Ectodermal cell (in vitro differentiated cells): ENCODE data around the gene PCID2.

Experiments used
- H3K27ac ChIP-seq: 2 replicates; pipeline ENCODE4 v1.7.0; 2013; ENCODE audit warnings: mild to moderate bottlenecking, low read depth, low read length; ENCODE audit not compliant: insufficient read depth, poor library complexity, severe bottlenecking
- H3K27me3 ChIP-seq: 2 replicates; pipeline ENCODE4 v1.7.0; 2013; ENCODE audit warnings: mild to moderate bottlenecking, low read length; ENCODE audit not compliant: insufficient read depth, control insufficient read depth, poor library complexity, severe bottlenecking
- H3K36me3 ChIP-seq: one replicate; pipeline ENCODE4 v1.7.0; 2013; ENCODE audit warnings: low read length; ENCODE audit not compliant: control insufficient read depth, insufficient read depth
- H3K4me1 ChIP-seq: one replicate; pipeline ENCODE4 v1.7.0; 2013; ENCODE audit warnings: low read length; ENCODE audit not compliant: control insufficient read depth, insufficient read depth
- H3K4me3 ChIP-seq: 2 replicates; pipeline ENCODE4 v1.7.0; 2013; ENCODE audit warnings: low read depth, low read length, control low read depth; ENCODE audit not compliant: insufficient read depth
- H3K9me3 ChIP-seq: 2 replicates; pipeline ENCODE4 v1.7.0; 2013; ENCODE audit warnings: mild to moderate bottlenecking, low read length, moderate library complexity; ENCODE audit not compliant: control insufficient read depth
- WGBS, 2 experiments: methylation state at CpG; one replicate each; pipeline ENCODE4 v1.1.7; 2013; ENCODE audit warnings: missing lambda C conversion rate in 2 of 2; 5-methylcytosine and 5-hydroxymethylcytosine counted together

The PCID2 gene

DNA sequence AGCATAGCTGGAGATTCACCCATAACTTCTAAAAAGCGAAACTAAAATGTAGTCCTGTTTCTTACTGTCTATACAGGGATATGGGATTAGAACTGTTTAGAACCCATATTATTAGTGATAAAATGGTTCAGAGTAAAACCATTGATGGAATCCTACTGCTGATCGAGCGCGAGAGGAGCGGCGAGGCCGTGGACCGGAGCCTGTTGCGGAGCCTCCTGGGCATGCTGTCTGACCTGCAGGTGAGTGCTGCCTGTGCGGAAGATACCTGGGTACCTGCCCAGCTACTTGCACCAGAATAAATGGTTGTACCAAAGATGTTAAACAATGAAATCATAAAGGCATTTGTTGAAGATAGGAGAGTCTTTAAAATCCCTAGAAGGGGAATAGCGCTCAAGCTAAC lies 24.6 kb upstream of the PCID2 start:
- 95% methylated on average over 11 of the region's 11 CpGs for WGBS, 2 experiments

DNA sequence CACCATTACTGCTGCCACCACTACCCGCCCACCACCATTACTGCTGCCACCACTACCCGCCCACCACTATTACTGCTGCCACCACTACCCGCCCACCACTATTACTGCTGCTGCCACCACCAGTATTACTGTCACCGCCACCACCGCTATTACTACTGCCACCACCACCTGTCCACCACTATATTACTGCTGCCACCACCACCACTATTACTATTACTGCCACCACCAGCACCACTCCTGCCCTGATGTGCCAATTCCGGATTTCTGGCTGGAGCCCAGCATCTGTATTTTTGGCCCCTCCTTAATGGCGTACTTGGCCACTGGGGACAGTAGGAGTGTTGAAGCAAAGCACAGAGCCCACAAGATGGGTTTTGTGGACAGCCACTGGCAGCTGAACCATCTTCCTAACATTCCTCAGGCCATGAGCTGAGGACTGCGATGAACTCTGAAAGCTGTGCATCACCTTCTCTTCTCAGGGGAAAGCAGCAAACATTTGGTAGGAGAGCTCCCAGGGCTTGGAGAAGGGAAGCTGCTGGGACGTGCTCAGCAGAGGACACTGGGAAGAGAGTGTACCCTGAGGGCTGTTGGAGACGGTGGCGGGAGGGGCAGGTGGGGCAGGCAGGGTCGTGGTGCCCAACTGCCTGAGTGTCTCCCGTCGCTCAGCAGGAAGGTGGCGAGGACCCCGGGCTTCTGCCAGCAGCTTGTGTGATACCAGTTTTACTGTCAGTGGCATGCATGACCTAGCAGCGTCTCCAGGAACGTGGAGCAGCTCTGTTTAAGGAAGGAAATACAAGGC lies 23.9 kb upstream of the PCID2 start:
- Histone ChIP-seq H3K36me3 (peaks cover 15% of the 10 kb centered on the region), H3K9me3 (no peaks in the 10 kb centered on the region), H3K27ac (no peak overlapping the region), H3K27me3 (no peaks in the 10 kb centered on the region), H3K4me1 (no peaks in the 10 kb centered on the region), H3K4me3 (no peak overlapping the region)
- WGBS, 2 experiments: 85 to 88% methylated on average over 17 to 18 of the region's 18 CpGs

More for the DNA sequence above, 24.6 kb upstream of the PCID2 start:
- Histone ChIP-seq H3K9me3 (no peaks in the 10 kb centered on the region), H3K27me3 (no peaks in the 10 kb centered on the region), H3K4me1 (no peaks in the 10 kb centered on the region), H3K4me3 (no peak overlapping the region), H3K36me3 (peaks cover 15% of the 10 kb centered on the region), H3K27ac (no peak overlapping the region)

GRCh38 chr13:113231306-113232207 lies 23.1 kb upstream of the PCID2 start:
- no peaks in the 10 kb centered on the region for H3K9me3 ChIP-seq
- no peak overlapping the region for H3K27ac ChIP-seq
- no peak overlapping the region for H3K4me3 ChIP-seq
- peaks cover 10% of the 10 kb centered on the region for H3K36me3 ChIP-seq
- WGBS, 2 experiments: 82 to 84% methylated on average over 13 to 14 of the region's 14 CpGs
- H3K4me1 ChIP-seq: no peaks in the 10 kb centered on the region
- no peaks in the 10 kb centered on the region for H3K27me3 ChIP-seq

DNA sequence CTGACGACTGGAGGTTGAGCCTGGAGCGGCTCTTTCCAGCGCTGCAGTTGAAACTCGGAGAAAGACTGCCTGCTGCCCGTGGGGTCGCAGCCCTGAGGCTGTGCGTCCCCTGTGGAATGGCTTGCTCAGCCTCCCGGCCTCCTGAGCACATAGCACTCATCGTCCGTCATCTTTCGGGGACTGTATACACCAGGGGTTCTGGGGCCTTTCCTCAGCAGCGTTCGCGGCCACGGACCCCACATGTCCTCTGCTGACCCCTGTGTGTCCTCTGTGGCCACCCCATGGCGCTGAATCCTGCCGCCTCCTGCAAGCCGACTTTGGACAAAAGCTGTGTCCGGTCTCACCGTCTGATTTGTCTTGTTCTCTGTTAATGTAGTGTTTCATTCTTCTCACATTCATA lies 21.3 kb upstream of the PCID2 start:
- H3K4me1 ChIP-seq: no peaks in the 10 kb centered on the region
- peaks cover 14% of the 10 kb centered on the region for H3K36me3 ChIP-seq
- WGBS, 2 experiments: 96 to 97% methylated on average over 20 of the region's 20 CpGs
- H3K9me3 ChIP-seq: no peaks in the 10 kb centered on the region
- no peak overlapping the region for H3K4me3 ChIP-seq
- H3K27me3 ChIP-seq: no peaks in the 10 kb centered on the region
- H3K27ac ChIP-seq: no peak overlapping the region

- no peak overlapping the region for H3K4me3 ChIP-seq
- H3K36me3 ChIP-seq: peaks cover 14% of the 10 kb centered on the region
- H3K27ac ChIP-seq: no peak overlapping the region
- H3K4me1 ChIP-seq: no peaks in the 10 kb centered on the region
- H3K9me3 ChIP-seq: no peaks in the 10 kb centered on the region
- 97% methylated on average over 4 of the region's 5 CpGs for WGBS, 2 experiments
- no peaks in the 10 kb centered on the region for H3K27me3 ChIP-seq
These were observed 20.7 kb upstream of the PCID2 start for GRCh38 chr13:113229161-113229560.

GRCh38 chr13:113226873-113227450 lies 18.5 kb upstream of the PCID2 start:
- Histone ChIP-seq H3K9me3 (no peaks in the 10 kb centered on the region), H3K36me3 (peaks cover 14% of the 10 kb centered on the region)
- WGBS, 2 experiments: 93 to 96% methylated on average over 7 of the region's 7 CpGs

GRCh38 chr13:113225515-113225914 lies 17.0 kb upstream of the PCID2 start:
- H3K36me3 ChIP-seq: peaks cover 18% of the 10 kb centered on the region
- H3K4me1 ChIP-seq: no peaks in the 10 kb centered on the region
- no peak overlapping the region for H3K4me3 ChIP-seq
- H3K9me3 ChIP-seq: no peaks in the 10 kb centered on the region
- no peaks in the 10 kb centered on the region for H3K27me3 ChIP-seq
- H3K27ac ChIP-seq: no peak overlapping the region
- WGBS, 2 experiments: 92 to 93% methylated on average over 7 of the region's 7 CpGs

More at GRCh38 chr13:113226873-113227450, 18.5 kb upstream of the PCID2 start:
- Histone ChIP-seq H3K27me3 (no peaks in the 10 kb centered on the region), H3K4me3 (no peak overlapping the region), H3K27ac (no peak overlapping the region), H3K4me1 (no peaks in the 10 kb centered on the region)

GRCh38 chr13:113224486-113224885 lies 16.0 kb upstream of the PCID2 start:
- H3K27ac ChIP-seq: no peak overlapping the region
- H3K4me3 ChIP-seq: no peak overlapping the region
- H3K9me3 ChIP-seq: no peaks in the 10 kb centered on the region
- peaks cover 13% of the 10 kb centered on the region for H3K36me3 ChIP-seq
- no peaks in the 10 kb centered on the region for H3K27me3 ChIP-seq
- 95 to 96% methylated on average over 10 of the region's 10 CpGs for WGBS, 2 experiments
- H3K4me1 ChIP-seq: no peaks in the 10 kb centered on the region

- H3K27me3 ChIP-seq: no peaks in the 10 kb centered on the region
- 97 to 98% methylated on average over 7 of the region's 7 CpGs for WGBS, 2 experiments
- no peaks in the 10 kb centered on the region for H3K9me3 ChIP-seq
- no peak overlapping the region for H3K4me3 ChIP-seq
- peaks cover 13% of the 10 kb centered on the region for H3K36me3 ChIP-seq
- no peak overlapping the region for H3K27ac ChIP-seq
- no peaks in the 10 kb centered on the region for H3K4me1 ChIP-seq
These were observed 14.6 kb upstream of the PCID2 start for GRCh38 chr13:113223070-113223469.

GRCh38 chr13:113220877-113221276 lies 12.4 kb upstream of the PCID2 start:
- H3K27ac ChIP-seq: no peak overlapping the region
- no peak overlapping the region for H3K4me3 ChIP-seq
- no peaks in the 10 kb centered on the region for H3K27me3 ChIP-seq
- H3K9me3 ChIP-seq: no peaks in the 10 kb centered on the region
- WGBS, 2 experiments: 93 to 97% methylated on average over 7 of the region's 7 CpGs
- H3K4me1 ChIP-seq: peaks cover 11% of the 10 kb centered on the region
- peaks cover 13% of the 10 kb centered on the region for H3K36me3 ChIP-seq
